ENCODE results near the gene PANK4. TPM values are rescaled to one million over a fixed set of nuclear protein-coding genes. Genes with fewer than 3 reads are reported as not detected.

The PANK4 gene
- total and polyA plus RNA-seq, 9 of the 15 experiments (the other 6 are each of a cell fraction or from before 2014, with no cell fraction given) = 0.93 to 55.6 (median 31.5) TPM

DNA sequence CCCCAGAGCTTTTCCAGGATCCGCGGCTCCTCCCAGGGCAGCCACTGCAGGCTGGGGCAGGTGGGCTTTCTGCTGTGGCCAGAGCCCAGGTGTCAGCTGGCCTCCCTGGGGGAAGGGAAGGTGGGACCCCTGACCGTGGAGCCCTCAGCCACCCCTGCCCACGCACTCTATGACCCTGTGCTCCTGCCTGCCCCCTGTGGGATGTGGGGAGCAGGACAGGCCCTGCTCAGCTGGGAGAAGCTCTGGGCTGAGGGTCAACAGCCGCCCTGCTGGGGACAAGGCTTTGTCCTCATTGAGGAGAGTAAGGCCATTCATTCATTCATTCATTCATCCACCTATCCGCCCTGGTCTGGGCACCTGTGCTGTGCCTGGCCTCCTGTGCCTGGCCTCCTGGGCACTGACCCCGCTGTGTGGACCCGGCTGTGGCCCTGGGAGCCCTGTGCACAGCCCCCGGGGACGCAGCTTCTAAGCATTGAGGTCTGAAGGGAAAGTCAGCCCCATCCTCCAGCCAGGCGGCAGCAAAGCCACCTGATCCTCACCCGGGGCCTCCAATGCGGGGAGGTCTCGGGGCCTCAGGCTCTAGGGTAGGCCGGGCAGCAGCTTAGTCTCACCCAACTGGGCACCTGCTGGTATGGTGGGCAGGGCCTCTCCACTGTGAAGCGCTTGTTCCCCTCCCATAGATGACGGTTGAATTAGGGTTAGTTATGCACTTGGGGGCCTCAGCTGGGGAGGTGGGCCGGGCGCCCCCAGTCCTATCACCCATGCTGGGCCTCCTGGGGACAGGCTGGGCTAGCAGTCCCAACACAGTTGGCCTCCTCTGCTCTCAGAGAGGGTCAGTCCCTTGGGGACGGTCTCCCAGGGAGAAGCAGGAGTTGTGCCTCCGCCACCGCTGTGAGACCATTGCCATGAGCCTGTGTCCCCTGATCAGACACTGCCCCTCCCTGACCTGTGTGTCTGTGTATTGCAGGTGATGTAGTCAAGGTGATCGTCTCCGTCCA lies 35.8 kb upstream of the PANK4 start (continued):
- TF ChIP-seq CREB1 (IDR thresholded peaks at IDR 0.05) = no peak
- TF ChIP-seq CREB1 (CRISPR knock-in tag; IDR thresholded peaks at IDR 0.05) = 0 out of 2 replicates have a peak, but pooled peaks have one; percentile 28
- peak; percentile 46; the same call in 1 of the 2 replicates for TF ChIP-seq SAFB (IDR thresholded peaks at IDR 0.05; ENCODE audit: borderline replicate concordance, low read depth, low read length)
- TF ChIP-seq ZBTB7A (IDR thresholded peaks at IDR 0.05; ENCODE audit: borderline replicate concordance, control insufficient read depth, low read depth, low read length) = peak; percentile 36; the same call in 1 of the 2 replicates
- no peak for TF ChIP-seq FOXK1 (CRISPR knock-in tag; IDR thresholded peaks at IDR 0.05; ENCODE audit: borderline replicate concordance)
- no peak for TF ChIP-seq MTA2 (IDR thresholded peaks at IDR 0.05; ENCODE audit: low read depth)
- TF ChIP-seq, protein P1, sequence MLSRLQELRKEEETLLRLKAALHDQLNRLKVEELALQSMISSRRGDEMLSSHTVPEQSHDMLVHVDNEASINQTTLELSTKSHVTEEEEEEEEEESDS (CRISPR knock-in tag; IDR thresholded peaks at IDR 0.05) = no peak
- no peak for TF ChIP-seq KAT2B (IDR thresholded peaks at IDR 0.05; ENCODE audit: low read depth, low read length)
- TF ChIP-seq GTF2A2 (tag; IDR thresholded peaks at IDR 0.05) = no peak
- TF ChIP-seq GTF2E2 (tag; IDR thresholded peaks at IDR 0.05) = no peak
- no peak for TF ChIP-seq SP2 (IDR thresholded peaks at IDR 0.05; ENCODE audit: extremely low read depth, low read depth, low read length, poor library complexity, severe bottlenecking)
- TF ChIP-seq CXXC5 (CRISPR knock-in tag; IDR thresholded peaks at IDR 0.05) = 0 out of 2 replicates have a peak, but pooled peaks have one; percentile 18
- no peak for TF ChIP-seq POLR2AphosphoS2 (IDR thresholded peaks at IDR 0.05; ENCODE audit: low read length)
- TF ChIP-seq RAD21 (CRISPR knock-in tag; conservative IDR thresholded peaks at IDR 0.05 in 1 of 2, IDR thresholded peaks at IDR 0.05 in 1 of 2) = peak in 1 of 2 experiments; percentile 40; a peak in 1 of 4 replicates
- TF ChIP-seq RB1 (IDR thresholded peaks at IDR 0.05; ENCODE audit: low read depth) = 0 out of 2 replicates have a peak, but pooled peaks have one; percentile 26
- no peak for TF ChIP-seq CHCHD3 (CRISPR knock-in tag; IDR thresholded peaks at IDR 0.05)
- TF ChIP-seq, protein P2, sequence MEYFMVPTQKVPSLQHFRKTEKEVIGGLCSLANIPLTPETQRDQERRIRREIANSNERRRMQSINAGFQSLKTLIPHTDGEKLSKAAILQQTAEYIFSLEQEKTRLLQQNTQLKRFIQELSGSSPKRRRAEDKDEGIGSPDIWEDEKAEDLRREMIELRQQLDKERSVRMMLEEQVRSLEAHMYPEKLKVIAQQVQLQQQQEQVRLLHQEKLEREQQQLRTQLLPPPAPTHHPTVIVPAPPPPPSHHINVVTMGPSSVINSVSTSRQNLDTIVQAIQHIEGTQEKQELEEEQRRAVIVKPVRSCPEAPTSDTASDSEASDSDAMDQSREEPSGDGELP (CRISPR knock-in tag; IDR thresholded peaks at IDR 0.05; ENCODE audit: borderline replicate concordance) = peak; percentile 82
- TF ChIP-seq ZFP91 (CRISPR knock-in tag; IDR thresholded peaks at IDR 0.05) = no peak
- no peak for TF ChIP-seq MTA1 (IDR thresholded peaks at IDR 0.05; ENCODE audit: borderline replicate concordance)
- TF ChIP-seq, protein P3, sequence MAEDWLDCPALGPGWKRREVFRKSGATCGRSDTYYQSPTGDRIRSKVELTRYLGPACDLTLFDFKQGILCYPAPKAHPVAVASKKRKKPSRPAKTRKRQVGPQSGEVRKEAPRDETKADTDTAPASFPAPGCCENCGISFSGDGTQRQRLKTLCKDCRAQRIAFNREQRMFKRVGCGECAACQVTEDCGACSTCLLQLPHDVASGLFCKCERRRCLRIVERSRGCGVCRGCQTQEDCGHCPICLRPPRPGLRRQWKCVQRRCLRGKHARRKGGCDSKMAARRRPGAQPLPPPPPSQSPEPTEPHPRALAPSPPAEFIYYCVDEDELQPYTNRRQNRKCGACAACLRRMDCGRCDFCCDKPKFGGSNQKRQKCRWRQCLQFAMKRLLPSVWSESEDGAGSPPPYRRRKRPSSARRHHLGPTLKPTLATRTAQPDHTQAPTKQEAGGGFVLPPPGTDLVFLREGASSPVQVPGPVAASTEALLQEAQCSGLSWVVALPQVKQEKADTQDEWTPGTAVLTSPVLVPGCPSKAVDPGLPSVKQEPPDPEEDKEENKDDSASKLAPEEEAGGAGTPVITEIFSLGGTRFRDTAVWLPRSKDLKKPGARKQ (CRISPR knock-in tag; IDR thresholded peaks at IDR 0.05) = no peak
